Transverse colon (tissue), 4 donors: ENCODE data around the gene ARAP3. TPM values are rescaled to one million over a fixed set of nuclear protein-coding genes. Genes with fewer than 3 reads are reported as not detected.

Experiments
- DNase-seq: peaks from one replicate; pipeline ENCODE4 v3.0.0-alpha.2; 2019
- H3K27ac ChIP-seq, 4 donors: fragments of 200-600 bp; sonication (generic); 2 replicates each; pipeline ENCODE4 v1.5.1; 2016 to 2018; ENCODE audit warnings: inconsistent platforms in 4 of 4
- H3K27me3 ChIP-seq: fragments of 200-600 bp; sonication (generic); 2 replicates; pipeline ENCODE4 v1.5.1; 2017; ENCODE audit warnings: inconsistent platforms
- H3K36me3 ChIP-seq, 4 donors: fragments of 200-600 bp; sonication (generic); 2 replicates each; pipeline ENCODE4 v1.5.1; 2017 to 2019; ENCODE audit warnings: inconsistent platforms in 4 of 4
- H3K4me1 ChIP-seq, 4 donors: fragments of 200-600 bp; sonication (generic); 2 replicates each; pipeline ENCODE4 v1.5.1; 2017 to 2020; ENCODE audit warnings: inconsistent platforms in 4 of 4
- H3K4me3 ChIP-seq, 4 donors: fragments of 200-600 bp; sonication (generic); 1 replicate in 1 of 4; 2 replicates in 3 of 4; pipeline versions ENCODE4 v1.5.1 to v1.6.1; 2017 to 2019; ENCODE audit warnings: inconsistent platforms in 4 of 4
- H3K9me3 ChIP-seq, 2 donors: fragments of 200-600 bp; sonication (generic); 2 replicates each; pipeline ENCODE4 v1.5.1; 2017 to 2019; ENCODE audit warnings: inconsistent platforms in 2 of 2
- EP300 ChIP-seq: sonication (generic); formaldehyde crosslinking; IDR thresholded peaks from one replicate; pipeline ENCODE4 v1.6.1; 2017; ENCODE audit warnings: antibody characterized with exemption, low read depth
- POLR2AphosphoS5 ChIP-seq, 3 donors: sonication (generic); formaldehyde crosslinking; IDR thresholded peaks; one replicate each; pipeline ENCODE4 v1.6.1; 2016; ENCODE audit warnings: antibody characterized with exemption in 3 of 3
- WGBS, 2 donors: methylation state at CpG; one replicate each; pipeline ENCODE4 v1.1.5; 2018; ENCODE audit warnings: low coverage in 1 of 2; 5-methylcytosine and 5-hydroxymethylcytosine counted together
- in situ Hi-C, 4 donors: fragments of 200-750 bp; cut with MboI; loops; one replicate each; pipeline versions ENCODE4 v1.15.0 to v1.15.1; 2017; ENCODE audit warnings: low sequenced_read_pairs in 3 of 4, low pct_ligation_motif_present in 1 of 4, low pct_unique_long_range_greater_than_20kb in 1 of 4
- intact Hi-C: fragments of 100-400 bp; cut with DNase I; formaldehyde crosslinking; loops from one replicate; pipeline ENCODE4 v1.15.1; 2023; ENCODE audit warnings: low total_unique reads
- total RNA-seq, 4 donors: library from RNA; depleted of rRNA; stranded (reverse); fragments of >200 nt; gene quantifications; one replicate each; pipeline ENCODE4 v1.1.0, GENCODE V29; 2016

The ARAP3 gene
- total RNA-seq, 4 donors from 2014 or later: 1.1 to 4.0 (median 3.3) TPM

GRCh38 chr5:141603923-141604717 is 77.9 kb downstream of the ARAP3 start:
- Histone ChIP-seq H3K4me3 (no peak overlapping the region), H3K36me3 (no peaks in the 10 kb centered on the region), H3K27me3 (no peaks in the 10 kb centered on the region), H3K27ac (peak overlapping the region; percentile 54 to 72 (median 64)), H3K9me3 (no peaks in the 10 kb centered on the region), H3K4me1 (peaks cover 4 to 50% (median 14%) of the 10 kb centered on the region in 4 donors)
- in situ Hi-C loops (no loop called here), intact Hi-C loops (no loop called here)
- TF ChIP-seq EP300 (no peak), POLR2AphosphoS5 (IDR thresholded peaks at IDR 0.05) (peak in 2 of 3 donors; percentile 17 to 49)
- 38 to 50% methylated on average over 4 to 6 of the region's 6 CpGs for WGBS, 2 donors
- peak; percentile 60 for DNase-seq

Other genes starting within 250 kb of the ARAP3 start
- 10 to 100 TPM in 3 of 4 donors, 1 to 10 TPM in 1; 6.0 to 17.0 (median 13.6) TPM for gene PCDHGC3, start 206.3 kb downstream of the ARAP3 start, total RNA-seq
- gene PCDHGC4, start 197.2 kb downstream of the ARAP3 start, total RNA-seq: 10 to 100 TPM in 1 of 4 donors, 1 to 10 TPM in 3; 1.8 to 26.5 (median 2.7) TPM
- gene PCDHGC5, start 193.1 kb downstream of the ARAP3 start, total RNA-seq: 1 to 10 TPM in 2 of 4 donors, under 1 TPM in 2; 0.20 to 2.5 (median 1.0) TPM
- gene DIAPH1, start 63.2 kb downstream of the ARAP3 start, total RNA-seq: 100 to 1,000 TPM in 1 of 4 donors, 10 to 100 TPM in 3; 55.4 to 150 (median 91.4) TPM
- gene HDAC3, start 45.4 kb downstream of the ARAP3 start, total RNA-seq: 10 to 100 TPM; 12.7 to 45.1 (median 40.2) TPM
- gene RELL2, start 45.2 kb downstream of the ARAP3 start, total RNA-seq: 10 to 100 TPM in 1 of 4 donors, 1 to 10 TPM in 3; 4.4 to 19.1 (median 7.5) TPM
- 10 to 100 TPM; 26.1 to 69.9 (median 43.1) TPM for gene FCHSD1, start 30.8 kb downstream of the ARAP3 start, total RNA-seq
- gene PCDH1, start 196.2 kb upstream of the ARAP3 start, total RNA-seq: 100 to 1,000 TPM in 3 of 4 donors, 10 to 100 TPM in 1; 92.5 to 217 (median 164) TPM
- 100 to 1,000 TPM in 3 of 4 donors, 10 to 100 TPM in 1; 92.6 to 270 (median 126) TPM for gene DELE1, start 241.6 kb upstream of the ARAP3 start, total RNA-seq